ENCODE results near the gene R3HDM2. TPM values are rescaled to one million over a fixed set of nuclear protein-coding genes. Genes with fewer than 3 reads are reported as not detected.

Gene R3HDM2
- total RNA-seq, 1 experiment from 2014 or later, result 45.4 TPM

GRCh38 chr12:57479376-57480115 lies 48.7 kb upstream of the R3HDM2 start, which contains the start of gene ARHGAP9:
ARHGAP9 (minus strand) TSS chr12:57479866; CDS start chr12:57479406, 460 bp downstream.
- Histone ChIP-seq H4K20me1 (ENCODE audit: insufficient read depth) (no peaks in the 10 kb centered on the region), H3K9me3 (ENCODE audit: control insufficient read depth in 1 of 2, insufficient read depth in 1 of 2, low read depth in 1 of 2, low read length in 2 of 2) (no peaks in the 10 kb centered on the region), H2AFZ (ENCODE audit: low read depth, low read length, poor library complexity, severe bottlenecking) (no peak within 1 kb of the TSS), H3K27ac (ENCODE audit: low read depth, low read length) (no peak within 1 kb of the TSS), H3K4me2 (ENCODE audit: low read length) (no peak within 1 kb of the TSS), H3K36me3 (ENCODE audit: control insufficient read depth in 1 of 2, insufficient read depth in 2 of 2, low read length in 2 of 2) (no peaks in the 10 kb centered on the region), H3K4me3 (replicated peaks in 1 of 2; ENCODE audit: low read depth in 1 of 2, low read length in 2 of 2) (no peak within 1 kb of the TSS), H3K9ac (ENCODE audit: low read length) (no peak within 1 kb of the TSS), H3K4me1 (ENCODE audit: control insufficient read depth in 1 of 2, insufficient read depth in 2 of 2, low read length in 2 of 2) (peaks cover 0 to 16% of the 10 kb centered on the region in 2 experiments; a peak in 2 of 4 replicates), H3K9me2 (ENCODE audit: insufficient read depth) (no peaks in the 10 kb centered on the region), H3K79me2 (ENCODE audit: insufficient read depth, low read length) (no peaks in the 10 kb centered on the region), H3K27me3 (ENCODE audit: insufficient read depth, low read length) (peaks cover 11% of the 10 kb centered on the region)
- ChIA-PET POLR2A (no interaction called here), CTCF (no interaction called here), RAD21 (ENCODE audit: low non-redundant PET in 1 of 2, low total read pairs in 2 of 2, uncharacterized antibody in 2 of 2, unreplicated experiment in 2 of 2) (no interaction called here)
- intact Hi-C loops (cut with micrococcal nuclease), result no loop called here
- no peak for DNase-seq (ENCODE audit: low read depth, low spot score)
- BruUV-seq (replicated peaks), result no TSS peak
- no peak for ATAC-seq
- TF ChIP-seq SP1 (IDR thresholded peaks at IDR 0.05; ENCODE audit: low read depth), result no peak
- no peak for TF ChIP-seq CEBPB (IDR thresholded peaks at IDR 0.05; ENCODE audit: low read depth)
- TF ChIP-seq RAD21 (IDR thresholded peaks at IDR 0.05; ENCODE audit: low read depth), result no peak
- no peak for TF ChIP-seq ZBTB33 (IDR thresholded peaks at IDR 0.05; ENCODE audit: extremely low read depth, insufficient replicate concordance, low read length)
- TF ChIP-seq, protein P1, sequence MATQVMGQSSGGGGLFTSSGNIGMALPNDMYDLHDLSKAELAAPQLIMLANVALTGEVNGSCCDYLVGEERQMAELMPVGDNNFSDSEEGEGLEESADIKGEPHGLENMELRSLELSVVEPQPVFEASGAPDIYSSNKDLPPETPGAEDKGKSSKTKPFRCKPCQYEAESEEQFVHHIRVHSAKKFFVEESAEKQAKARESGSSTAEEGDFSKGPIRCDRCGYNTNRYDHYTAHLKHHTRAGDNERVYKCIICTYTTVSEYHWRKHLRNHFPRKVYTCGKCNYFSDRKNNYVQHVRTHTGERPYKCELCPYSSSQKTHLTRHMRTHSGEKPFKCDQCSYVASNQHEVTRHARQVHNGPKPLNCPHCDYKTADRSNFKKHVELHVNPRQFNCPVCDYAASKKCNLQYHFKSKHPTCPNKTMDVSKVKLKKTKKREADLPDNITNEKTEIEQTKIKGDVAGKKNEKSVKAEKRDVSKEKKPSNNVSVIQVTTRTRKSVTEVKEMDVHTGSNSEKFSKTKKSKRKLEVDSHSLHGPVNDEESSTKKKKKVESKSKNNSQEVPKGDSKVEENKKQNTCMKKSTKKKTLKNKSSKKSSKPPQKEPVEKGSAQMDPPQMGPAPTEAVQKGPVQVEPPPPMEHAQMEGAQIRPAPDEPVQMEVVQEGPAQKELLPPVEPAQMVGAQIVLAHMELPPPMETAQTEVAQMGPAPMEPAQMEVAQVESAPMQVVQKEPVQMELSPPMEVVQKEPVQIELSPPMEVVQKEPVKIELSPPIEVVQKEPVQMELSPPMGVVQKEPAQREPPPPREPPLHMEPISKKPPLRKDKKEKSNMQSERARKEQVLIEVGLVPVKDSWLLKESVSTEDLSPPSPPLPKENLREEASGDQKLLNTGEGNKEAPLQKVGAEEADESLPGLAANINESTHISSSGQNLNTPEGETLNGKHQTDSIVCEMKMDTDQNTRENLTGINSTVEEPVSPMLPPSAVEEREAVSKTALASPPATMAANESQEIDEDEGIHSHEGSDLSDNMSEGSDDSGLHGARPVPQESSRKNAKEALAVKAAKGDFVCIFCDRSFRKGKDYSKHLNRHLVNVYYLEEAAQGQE (IDR thresholded peaks at IDR 0.05; ENCODE audit: low read depth), result no peak
- TF ChIP-seq FOSL1 (IDR thresholded peaks at IDR 0.05; ENCODE audit: low read depth), result no peak
- no peak for TF ChIP-seq SIN3A (IDR thresholded peaks at IDR 0.05; ENCODE audit: low read depth)
- TF ChIP-seq POLR2AphosphoS5 (IDR thresholded peaks at IDR 0.05; ENCODE audit: low read depth, low read length), result no peak
- TF ChIP-seq TCF7L2 (IDR thresholded peaks at IDR 0.05; ENCODE audit: borderline replicate concordance, extremely low read depth, insufficient read depth, insufficient read length), result no peak
- TF ChIP-seq EZH2phosphoT487 (IDR thresholded peaks at IDR 0.05; ENCODE audit: borderline replicate concordance), result no peak
- no peak for TF ChIP-seq ZFX (IDR thresholded peaks at IDR 0.05)
- no peak for TF ChIP-seq POLR2A (IDR thresholded peaks at IDR 0.05; ENCODE audit: borderline replicate concordance, extremely low read depth, insufficient read depth, insufficient read length)
- no peak for TF ChIP-seq ZNF274 (IDR thresholded peaks at IDR 0.05; ENCODE audit: low read depth, low read length)
- TF ChIP-seq JUND (IDR thresholded peaks at IDR 0.05), result no peak
- TF ChIP-seq, protein P2, sequence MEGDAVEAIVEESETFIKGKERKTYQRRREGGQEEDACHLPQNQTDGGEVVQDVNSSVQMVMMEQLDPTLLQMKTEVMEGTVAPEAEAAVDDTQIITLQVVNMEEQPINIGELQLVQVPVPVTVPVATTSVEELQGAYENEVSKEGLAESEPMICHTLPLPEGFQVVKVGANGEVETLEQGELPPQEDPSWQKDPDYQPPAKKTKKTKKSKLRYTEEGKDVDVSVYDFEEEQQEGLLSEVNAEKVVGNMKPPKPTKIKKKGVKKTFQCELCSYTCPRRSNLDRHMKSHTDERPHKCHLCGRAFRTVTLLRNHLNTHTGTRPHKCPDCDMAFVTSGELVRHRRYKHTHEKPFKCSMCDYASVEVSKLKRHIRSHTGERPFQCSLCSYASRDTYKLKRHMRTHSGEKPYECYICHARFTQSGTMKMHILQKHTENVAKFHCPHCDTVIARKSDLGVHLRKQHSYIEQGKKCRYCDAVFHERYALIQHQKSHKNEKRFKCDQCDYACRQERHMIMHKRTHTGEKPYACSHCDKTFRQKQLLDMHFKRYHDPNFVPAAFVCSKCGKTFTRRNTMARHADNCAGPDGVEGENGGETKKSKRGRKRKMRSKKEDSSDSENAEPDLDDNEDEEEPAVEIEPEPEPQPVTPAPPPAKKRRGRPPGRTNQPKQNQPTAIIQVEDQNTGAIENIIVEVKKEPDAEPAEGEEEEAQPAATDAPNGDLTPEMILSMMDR (IDR thresholded peaks at IDR 0.05 in 2 of 3, conservative IDR thresholded peaks at IDR 0.05 in 1 of 3; ENCODE audit: borderline replicate concordance in 1 of 3, insufficient read depth in 1 of 3, low read depth in 2 of 3, low read length in 2 of 3), result no peak
- no peak for TF ChIP-seq EGR1 (IDR thresholded peaks at IDR 0.05; ENCODE audit: low read depth)
- TF ChIP-seq EZH2 (IDR thresholded peaks at IDR 0.05), result no peak
- TF ChIP-seq YY1 (IDR thresholded peaks at IDR 0.05; ENCODE audit: extremely low read depth, insufficient replicate concordance, low read depth, low read length), result no peak
- no peak for TF ChIP-seq ELF1 (IDR thresholded peaks at IDR 0.05; ENCODE audit: borderline replicate concordance, low read depth)

All from HCT116 (cell line).